Measurements from ENCODE around the gene TAF13. TPM values are rescaled to one million over a fixed set of nuclear protein-coding genes. Genes with fewer than 3 reads are reported as not detected.
A peak's percentile ranks its signal among the peaks of the same experiment; 100 is the strongest.

Gene TAF13
- total RNA-seq, 1 donor = 131 TPM

GRCh38 chr1:109105881-109106280, 30.1 kb upstream of the TAF13 start:
- no peak overlapping the region for H3K4me3 ChIP-seq (ENCODE audit: low read depth, low read length)
- TF ChIP-seq CTCF (IDR thresholded peaks at IDR 0.05; ENCODE audit: insufficient read depth, low read length) = no peak
- DNase-seq (ENCODE audit: low read depth) = no peak

GRCh38 chr1:109104364-109105151, 28.8 kb upstream of the TAF13 start:
- no peak for TF ChIP-seq CTCF (IDR thresholded peaks at IDR 0.05; ENCODE audit: insufficient read depth, low read length)
- no peak overlapping the region for H3K4me3 ChIP-seq (ENCODE audit: low read depth, low read length)
- peak; percentile 15 for DNase-seq (ENCODE audit: low read depth)

- peak overlapping the region; percentile 98 for H3K4me3 ChIP-seq (ENCODE audit: low read depth, low read length)
- peak; percentile 97 for DNase-seq (ENCODE audit: low read depth)
- peak; percentile 90 for TF ChIP-seq CTCF (IDR thresholded peaks at IDR 0.05; ENCODE audit: insufficient read depth, low read length)
Observed at GRCh38 chr1:109099938-109100773, 24.4 kb upstream of the TAF13 start.

- TF ChIP-seq CTCF (IDR thresholded peaks at IDR 0.05; ENCODE audit: insufficient read depth, low read length) = no peak
- no peak overlapping the region for H3K4me3 ChIP-seq (ENCODE audit: low read depth, low read length)
- no peak for DNase-seq (ENCODE audit: low read depth)
Observed at GRCh38 chr1:109096120-109096519, 20.3 kb upstream of the TAF13 start.

GRCh38 chr1:109095631-109096030, 19.8 kb upstream of the TAF13 start:
- no peak overlapping the region for H3K4me3 ChIP-seq (ENCODE audit: low read depth, low read length)
- DNase-seq (ENCODE audit: low read depth) = no peak
- TF ChIP-seq CTCF (IDR thresholded peaks at IDR 0.05; ENCODE audit: insufficient read depth, low read length) = no peak

- no peak for TF ChIP-seq CTCF (IDR thresholded peaks at IDR 0.05; ENCODE audit: insufficient read depth, low read length)
- DNase-seq (ENCODE audit: low read depth) = no peak
- no peak overlapping the region for H3K4me3 ChIP-seq (ENCODE audit: low read depth, low read length)
Observed at GRCh38 chr1:109094871-109095270, 19.1 kb upstream of the TAF13 start.
